Smooth muscle cell (in vitro differentiated cells): Measurements from ENCODE around the gene SDK1. TPM values are rescaled to one million over a fixed set of nuclear protein-coding genes. Genes with fewer than 3 reads are reported as not detected.

ENCODE experiments used
- DNase-seq: peaks from one replicate; lab custom pipeline; 2025; ENCODE audit not compliant: unreplicated experiment; lab: John Stamatoyannopoulos, UW
- H2AFZ ChIP-seq: fragments of 200-600 bp; sonication (generic); 2 replicates; pipeline ENCODE4 v1.6.0; 2016; ENCODE audit warnings: antibody characterized with exemption, low read depth, mild to moderate bottlenecking
- H3F3A ChIP-seq: fragments of 200-600 bp; sonication (generic); 2 replicates; pipeline ENCODE4 v1.6.0; 2017; ENCODE audit warnings: antibody characterized with exemption, low read depth
- H3K27ac ChIP-seq: fragments of 200-600 bp; sonication (generic); 2 replicates; pipeline ENCODE4 v1.5.1; 2016; ENCODE audit warnings: low read depth, mild to moderate bottlenecking
- H3K27me3 ChIP-seq: fragments of 200-600 bp; sonication (generic); 2 replicates; pipeline ENCODE4 v1.6.1; 2016; ENCODE audit warnings: low read depth, mild to moderate bottlenecking
- H3K36me3 ChIP-seq: fragments of 200-600 bp; sonication (generic); 2 replicates; pipeline ENCODE4 v1.5.1; 2016; ENCODE audit warnings: low read depth
- H3K4me1 ChIP-seq: fragments of 200-600 bp; sonication (generic); 2 replicates; pipeline ENCODE4 v1.5.1; 2016; ENCODE audit warnings: low read depth
- H3K4me2 ChIP-seq: fragments of 200-600 bp; sonication (generic); 2 replicates; pipeline ENCODE4 v1.6.0; 2016; ENCODE audit warnings: mild to moderate bottlenecking
- H3K4me3 ChIP-seq: fragments of 200-600 bp; sonication (generic); 2 replicates; pipeline ENCODE4 v1.5.1; 2016; ENCODE audit warnings: mild to moderate bottlenecking
- H3K79me2 ChIP-seq: fragments of 200-600 bp; sonication (generic); 2 replicates; pipeline ENCODE4 v1.6.0; 2016; ENCODE audit warnings: low read depth, mild to moderate bottlenecking
- H3K9ac ChIP-seq: fragments of 200-600 bp; sonication (generic); 2 replicates; pipeline ENCODE4 v1.6.0; 2016; ENCODE audit warnings: low read depth
- H3K9me3 ChIP-seq: fragments of 200-600 bp; sonication (generic); replicated peaks from 2 replicates; pipeline ENCODE4 v1.5.1; 2016; ENCODE audit warnings: low read depth
- H4K20me1 ChIP-seq: fragments of 200-600 bp; sonication (generic); 2 replicates; pipeline ENCODE4 v1.6.0; 2016; ENCODE audit warnings: low read depth
- WGBS: methylation state at CpG from one replicate; pipeline ENCODE4 v1.1.7; 2016; ENCODE audit warnings: low lambda C conversion rate; 5-methylcytosine and 5-hydroxymethylcytosine counted together
- polyA plus RNA-seq: library from polyadenylated mRNA; unstranded; fragments of >200 nt; fragmentation: Nextera tagmentation; extraction: Ambion mirVana; gene quantifications from 2 replicates; pipeline ENCODE4 v1.2.1, GENCODE V29; 2016
- total RNA-seq: library from RNA; depleted of rRNA; stranded (reverse); fragments of >200 nt; gene quantifications from 2 replicates; pipeline ENCODE4 v1.2.3, GENCODE V29; 2014
- TF ChIP-seq, protein P1 (sequence below): fragments of 200-600 bp; sonication (generic); IDR thresholded peaks from 2 replicates; pipeline ENCODE4 v1.5.1; 2017; ENCODE audit warnings: borderline replicate concordance, mild to moderate bottlenecking, antibody characterized with exemption; ENCODE audit not compliant: insufficient read depth, poor library complexity, severe bottlenecking

The SDK1 gene
- total and polyA plus RNA-seq, 2 experiments from 2014 or later = 1.1 to 2.5 TPM

GRCh38 chr7:4240042-4240441 lies 939.0 kb downstream of the SDK1 start:
- Histone ChIP-seq H3K36me3 (no peaks in the 10 kb centered on the region), H3K27me3 (no peaks in the 10 kb centered on the region), H3K9me3 (no peaks in the 10 kb centered on the region), H3K27ac (no peak overlapping the region), H3K9ac (no peak overlapping the region), H2AFZ (no peak overlapping the region), H3K79me2 (no peaks in the 10 kb centered on the region), H3K4me3 (no peak overlapping the region), H3K4me2 (no peak overlapping the region), H3K4me1 (no peaks in the 10 kb centered on the region), H3F3A (no peaks in the 10 kb centered on the region), H4K20me1 (no peaks in the 10 kb centered on the region)
- WGBS = 78% methylated on average over 10 of the region's 10 CpGs
- DNase-seq = no peak
- TF ChIP-seq, protein P1, sequence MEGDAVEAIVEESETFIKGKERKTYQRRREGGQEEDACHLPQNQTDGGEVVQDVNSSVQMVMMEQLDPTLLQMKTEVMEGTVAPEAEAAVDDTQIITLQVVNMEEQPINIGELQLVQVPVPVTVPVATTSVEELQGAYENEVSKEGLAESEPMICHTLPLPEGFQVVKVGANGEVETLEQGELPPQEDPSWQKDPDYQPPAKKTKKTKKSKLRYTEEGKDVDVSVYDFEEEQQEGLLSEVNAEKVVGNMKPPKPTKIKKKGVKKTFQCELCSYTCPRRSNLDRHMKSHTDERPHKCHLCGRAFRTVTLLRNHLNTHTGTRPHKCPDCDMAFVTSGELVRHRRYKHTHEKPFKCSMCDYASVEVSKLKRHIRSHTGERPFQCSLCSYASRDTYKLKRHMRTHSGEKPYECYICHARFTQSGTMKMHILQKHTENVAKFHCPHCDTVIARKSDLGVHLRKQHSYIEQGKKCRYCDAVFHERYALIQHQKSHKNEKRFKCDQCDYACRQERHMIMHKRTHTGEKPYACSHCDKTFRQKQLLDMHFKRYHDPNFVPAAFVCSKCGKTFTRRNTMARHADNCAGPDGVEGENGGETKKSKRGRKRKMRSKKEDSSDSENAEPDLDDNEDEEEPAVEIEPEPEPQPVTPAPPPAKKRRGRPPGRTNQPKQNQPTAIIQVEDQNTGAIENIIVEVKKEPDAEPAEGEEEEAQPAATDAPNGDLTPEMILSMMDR = no peak

DNA sequence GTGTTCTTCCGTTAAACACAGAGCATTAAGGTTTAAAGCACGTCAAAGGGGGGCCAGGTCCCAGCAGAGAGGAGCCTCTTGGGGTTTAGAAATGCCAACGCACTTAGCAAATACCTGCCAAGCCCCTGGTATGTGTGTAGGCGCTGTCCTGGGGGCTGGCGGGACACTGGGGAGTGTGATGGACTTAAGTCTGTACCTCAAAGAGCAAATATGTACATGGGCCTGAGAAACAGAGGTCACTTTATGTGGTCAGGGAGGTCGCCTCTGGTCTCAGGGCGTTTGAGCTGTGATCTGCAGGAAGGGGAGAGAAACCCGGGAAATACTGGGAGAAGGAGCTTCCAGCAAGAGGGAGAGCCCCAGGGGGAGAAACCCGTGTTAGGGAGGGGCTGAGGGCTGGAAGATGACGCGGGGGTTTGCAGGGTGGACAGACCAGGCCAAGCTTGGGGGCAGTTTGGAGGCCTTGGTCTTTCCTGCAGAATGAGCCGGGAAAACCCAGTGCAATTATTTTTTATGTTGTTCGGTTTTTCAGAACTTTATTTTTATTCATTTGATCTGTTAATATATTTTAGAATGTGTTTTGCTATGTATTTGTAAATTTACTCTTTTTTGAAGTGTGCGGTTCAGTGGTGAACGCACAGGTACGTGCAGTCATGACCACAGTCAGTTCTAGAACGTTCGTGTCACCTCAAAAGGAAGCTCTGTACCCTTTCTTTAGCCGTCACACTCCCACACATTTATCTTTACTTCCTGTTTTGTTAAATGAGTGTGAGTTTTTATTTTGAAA lies 939.7 kb downstream of the SDK1 start:
- 83% methylated on average over 19 of the region's 19 CpGs for WGBS
- Histone ChIP-seq H3F3A (no peaks in the 10 kb centered on the region), H4K20me1 (no peaks in the 10 kb centered on the region), H3K36me3 (no peaks in the 10 kb centered on the region), H3K9ac (no peak overlapping the region), H2AFZ (no peak overlapping the region), H3K4me2 (no peak overlapping the region), H3K4me1 (no peaks in the 10 kb centered on the region), H3K4me3 (no peak overlapping the region), H3K27ac (no peak overlapping the region), H3K79me2 (no peaks in the 10 kb centered on the region), H3K27me3 (no peaks in the 10 kb centered on the region), H3K9me3 (no peaks in the 10 kb centered on the region)
- TF ChIP-seq, protein P1 = no peak
- no peak for DNase-seq

DNA sequence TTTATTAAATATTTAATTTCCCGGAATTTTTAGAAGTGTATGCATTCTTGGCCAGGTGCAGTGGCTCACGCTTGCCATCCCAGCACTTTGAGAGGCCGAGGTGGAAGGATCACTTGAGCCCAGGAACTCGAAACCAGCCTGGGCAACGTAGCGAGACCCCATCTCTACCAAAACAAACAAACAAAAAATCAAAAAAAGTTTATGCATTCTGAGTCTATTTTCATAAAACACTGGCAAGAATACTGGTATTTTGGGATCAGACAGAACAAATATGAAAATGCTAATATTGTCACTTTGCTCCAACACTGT lies 940.2 kb downstream of the SDK1 start:
- no peaks in the 10 kb centered on the region for H3F3A ChIP-seq
- 96% methylated on average over 6 of the region's 6 CpGs for whole genome bisulfite sequencing
- no peaks in the 10 kb centered on the region for H3K27me3 ChIP-seq
- no peak overlapping the region for H3K27ac ChIP-seq
- H3K9me3 ChIP-seq = no peaks in the 10 kb centered on the region
- H4K20me1 ChIP-seq = no peaks in the 10 kb centered on the region
- H3K4me1 ChIP-seq = no peaks in the 10 kb centered on the region
- H3K36me3 ChIP-seq = no peaks in the 10 kb centered on the region
- TF ChIP-seq, protein P1 = no peak
- H3K4me2 ChIP-seq = no peak overlapping the region
- no peak overlapping the region for H3K9ac ChIP-seq
- H3K79me2 ChIP-seq = no peaks in the 10 kb centered on the region
- DNase-seq = no peak
- no peak overlapping the region for H2AFZ ChIP-seq
- no peak overlapping the region for H3K4me3 ChIP-seq

- Histone ChIP-seq H3K27ac (no peak overlapping the region), H4K20me1 (no peaks in the 10 kb centered on the region), H3K27me3 (no peaks in the 10 kb centered on the region), H3K9ac (no peak overlapping the region), H3K4me2 (no peak overlapping the region), H2AFZ (no peak overlapping the region), H3F3A (no peaks in the 10 kb centered on the region), H3K4me3 (no peak overlapping the region), H3K9me3 (no peaks in the 10 kb centered on the region), H3K79me2 (no peaks in the 10 kb centered on the region), H3K36me3 (no peaks in the 10 kb centered on the region), H3K4me1 (no peaks in the 10 kb centered on the region)
- WGBS = 94% methylated on average over 12 of the region's 12 CpGs
- no peak for DNase-seq
- TF ChIP-seq, protein P1 = peak; percentile 7
Measured at GRCh38 chr7:4241791-4242190, 940.7 kb downstream of the SDK1 start.
